MV-4-11 (cell line): ENCODE results near the gene SPAG16.

Source experiments
- DNase-seq: peaks from one replicate; lab custom pipeline; 2025; lab: John Stamatoyannopoulos, UW

SPAG16 gene

DNA sequence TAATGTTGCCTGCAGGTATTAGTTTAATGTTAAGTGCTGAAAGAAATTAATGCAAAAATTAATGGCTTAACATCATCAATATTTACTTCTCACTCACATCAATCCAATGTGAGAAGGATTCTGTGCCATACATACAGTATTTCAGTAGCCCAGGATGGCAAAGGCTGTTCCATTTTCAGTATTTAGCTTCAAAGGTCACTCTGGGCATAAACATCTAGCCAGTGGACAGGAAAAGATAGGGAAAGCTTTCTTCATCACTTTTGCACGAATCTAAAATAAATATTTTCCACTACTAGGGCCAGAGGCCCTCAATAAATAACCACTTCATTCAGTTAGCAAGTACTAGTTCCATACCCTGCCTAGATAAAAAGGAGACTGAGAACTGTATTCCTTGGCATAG is 890.3 kb downstream of the SPAG16 start:
- DNase-seq = no peak

DNA sequence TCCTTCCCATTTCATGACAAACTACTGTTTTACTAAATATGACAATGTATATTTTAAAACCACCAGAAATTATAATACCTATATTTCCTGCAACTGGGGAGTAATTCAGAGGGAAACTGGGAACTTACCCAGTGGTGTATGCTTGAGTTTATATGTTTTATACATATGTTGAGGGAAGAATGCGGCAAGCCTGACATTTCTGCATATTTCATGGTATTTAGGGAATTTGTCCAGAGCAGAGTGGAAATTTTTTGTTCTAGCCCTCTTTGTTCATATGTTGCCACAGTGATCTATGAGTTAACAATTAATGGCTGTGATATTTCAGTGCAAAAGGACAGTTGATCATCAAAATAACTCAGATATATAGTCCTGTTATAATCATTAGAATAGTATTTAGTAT is 895.8 kb downstream of the SPAG16 start:
- DNase-seq = no peak

DNA sequence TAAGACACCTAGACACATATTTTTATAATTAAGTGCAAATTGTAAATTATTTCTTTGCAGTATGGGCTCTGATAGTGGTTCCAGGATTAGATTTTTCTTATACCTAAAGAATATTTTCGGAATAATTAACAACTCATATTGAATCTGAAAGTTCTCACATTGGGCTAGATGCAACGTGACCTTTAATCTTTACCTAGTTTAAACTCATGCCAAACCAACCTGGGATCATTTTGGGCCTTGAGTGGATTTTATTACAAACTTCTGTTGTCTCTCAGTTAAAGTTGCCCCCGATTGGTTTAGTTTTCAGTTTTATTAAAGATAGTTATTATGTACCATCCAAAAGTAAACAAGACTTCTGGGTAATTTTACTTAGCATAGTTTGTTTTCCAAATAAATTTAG is 896.4 kb downstream of the SPAG16 start:
- DNase-seq = no peak

DNA sequence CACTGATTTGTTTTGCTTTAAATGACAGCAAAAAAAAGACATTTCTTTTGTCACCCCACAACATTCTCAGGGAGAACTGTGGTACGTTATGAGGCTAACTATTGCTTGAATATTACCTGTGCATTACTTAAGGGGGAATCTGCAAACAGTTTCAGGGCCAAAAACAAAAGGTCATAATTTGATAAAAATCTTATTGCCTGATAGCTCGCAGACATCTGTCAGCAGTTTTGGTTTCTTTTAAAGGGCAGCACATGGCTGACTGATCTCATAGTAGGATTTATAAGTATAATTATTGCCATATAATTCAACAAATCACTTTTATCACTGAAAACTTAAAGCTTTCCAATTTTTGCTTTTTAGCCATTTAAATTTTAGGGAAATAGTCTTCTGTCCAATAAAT is 900.2 kb downstream of the SPAG16 start:
- no peak for DNase-seq

DNA sequence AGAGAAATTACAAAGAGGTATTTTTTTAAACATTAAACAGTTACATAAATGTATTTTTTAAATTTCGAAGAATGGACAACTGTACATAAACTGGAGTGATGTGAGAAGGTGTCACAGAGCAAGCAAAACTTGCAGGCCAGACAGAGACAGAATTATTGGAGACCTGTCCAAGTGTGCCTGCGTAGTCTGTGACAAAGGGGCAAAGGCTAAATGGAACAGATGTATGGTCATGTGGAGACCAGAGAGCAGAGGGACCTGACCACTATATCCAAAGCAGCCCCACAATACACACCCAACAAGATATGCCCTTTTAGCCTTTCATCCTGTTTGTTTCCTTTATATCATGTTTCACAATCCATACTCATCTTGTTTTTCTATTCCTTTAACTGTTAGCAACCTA is 901.3 kb downstream of the SPAG16 start:
- DNase-seq = no peak

DNA sequence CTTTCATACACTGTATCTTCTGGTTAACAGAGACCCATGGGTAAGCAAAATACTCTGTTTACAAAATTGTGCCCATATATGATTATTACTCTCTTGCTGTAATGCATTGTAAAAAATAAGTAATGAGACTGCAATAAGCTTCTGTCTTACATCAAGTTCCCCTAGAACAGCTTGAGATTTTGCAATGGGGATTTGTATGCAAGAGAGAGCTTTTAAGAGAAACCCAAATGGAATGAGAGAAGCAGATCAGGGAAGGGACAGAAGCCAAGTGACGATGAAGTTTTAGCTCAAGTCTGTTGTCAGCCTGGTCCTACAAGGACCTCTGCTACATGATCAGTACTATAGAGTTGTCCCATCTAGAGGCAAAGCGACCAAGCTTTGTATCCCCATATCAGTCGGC is 908.4 kb downstream of the SPAG16 start:
- no peak for DNase-seq

DNA sequence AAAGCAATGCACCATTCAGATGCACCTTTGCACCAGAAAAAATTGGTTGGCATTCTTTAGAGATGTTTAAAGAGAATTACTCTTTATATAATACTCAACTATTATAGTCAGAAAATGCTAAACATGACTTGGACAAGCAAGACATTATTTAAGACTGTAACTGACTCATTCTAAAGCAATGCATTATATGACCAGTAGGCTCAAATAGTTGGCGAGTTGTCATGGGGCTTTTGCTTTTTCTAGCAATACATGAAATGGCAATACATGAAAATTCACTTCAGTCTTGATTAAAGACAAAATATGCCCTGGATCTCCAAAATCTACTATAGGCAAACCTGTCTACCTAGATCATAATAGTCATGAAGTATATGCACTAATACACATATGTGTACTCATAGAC is 909.7 kb downstream of the SPAG16 start:
- DNase-seq = no peak

DNA sequence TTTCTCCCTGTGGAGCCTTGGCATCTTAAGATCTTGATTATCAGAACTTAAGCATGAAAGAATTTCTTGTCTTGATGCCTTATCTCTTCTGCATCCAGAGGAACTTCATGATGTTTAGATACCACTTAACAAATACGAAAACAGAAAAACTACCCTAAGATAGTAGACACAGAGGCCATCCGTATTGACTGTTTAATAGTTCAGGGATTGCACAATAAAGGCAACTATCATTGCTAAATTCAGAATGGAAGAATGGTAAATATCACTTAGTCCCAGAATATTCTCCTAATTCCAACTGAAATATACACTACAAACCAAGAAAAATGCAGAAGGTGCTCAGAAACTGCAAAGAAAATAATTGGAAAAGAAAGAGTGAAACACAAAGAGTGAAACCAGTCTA is 912.0 kb downstream of the SPAG16 start:
- DNase-seq = no peak

DNA sequence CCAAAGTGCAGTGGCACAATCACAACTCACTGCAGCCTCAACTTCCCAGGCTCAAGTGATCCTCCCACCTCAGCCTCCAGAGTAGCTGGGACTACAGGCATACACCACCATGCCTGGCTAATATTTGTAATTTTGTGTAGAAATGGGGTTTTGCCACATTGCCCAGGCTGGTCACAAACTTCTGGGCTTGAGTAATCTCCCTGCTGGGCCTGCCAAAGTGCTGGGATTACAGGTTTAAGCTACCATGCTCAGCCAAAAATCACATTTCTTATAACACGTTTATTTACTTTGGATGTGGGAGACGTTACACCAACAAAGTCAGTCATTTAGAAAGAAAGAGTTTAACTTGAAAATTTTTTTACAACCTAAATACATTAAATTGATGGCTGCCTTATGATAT is 917.6 kb downstream of the SPAG16 start:
- DNase-seq = no peak

DNA sequence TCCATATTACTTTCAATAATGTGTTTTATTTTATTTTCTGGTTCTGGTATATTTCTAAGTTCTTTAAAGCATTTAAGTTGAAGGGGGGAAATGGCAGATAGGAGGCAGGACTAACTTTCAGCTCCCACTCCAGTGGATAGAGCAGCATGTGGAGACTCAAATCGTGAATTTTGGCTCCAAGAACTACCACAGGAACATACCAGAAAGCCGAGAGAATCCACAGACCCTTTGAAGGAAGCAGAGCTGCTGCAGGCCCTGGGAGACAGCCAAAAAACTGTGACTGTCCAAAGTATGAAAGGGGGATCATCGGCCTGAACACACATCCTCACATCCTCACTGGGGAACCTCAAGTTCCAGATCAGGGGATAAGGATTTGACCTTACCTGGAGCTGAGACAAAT is 919.0 kb downstream of the SPAG16 start:
- DNase-seq = no peak

DNA sequence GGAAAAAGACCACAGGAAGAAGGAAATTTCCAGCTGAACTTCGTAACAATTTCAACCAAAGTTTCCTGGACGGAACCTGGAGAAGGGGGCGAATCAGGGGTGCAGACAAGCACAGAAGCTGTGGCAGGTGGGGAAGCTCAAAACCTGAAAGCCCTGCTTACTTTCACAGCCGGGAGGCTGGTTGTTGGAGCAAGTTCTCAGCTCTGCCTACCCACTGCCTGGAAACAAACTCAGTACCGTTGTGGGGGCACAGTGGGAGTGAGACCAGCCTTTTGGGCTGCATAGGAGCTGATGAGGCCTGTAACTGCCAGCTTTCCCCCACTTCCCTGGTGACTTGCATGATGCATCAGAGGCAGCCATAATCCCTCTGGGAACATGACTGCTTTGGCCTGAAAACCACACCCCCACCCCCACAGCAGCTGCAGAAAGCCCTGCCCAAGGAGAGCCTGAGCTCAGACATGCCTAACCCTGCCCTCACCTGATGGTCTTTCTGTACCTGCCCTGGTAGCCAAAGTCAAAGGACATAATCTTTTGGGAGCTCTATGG is 919.6 kb downstream of the SPAG16 start:
- DNase-seq = no peak

DNA sequence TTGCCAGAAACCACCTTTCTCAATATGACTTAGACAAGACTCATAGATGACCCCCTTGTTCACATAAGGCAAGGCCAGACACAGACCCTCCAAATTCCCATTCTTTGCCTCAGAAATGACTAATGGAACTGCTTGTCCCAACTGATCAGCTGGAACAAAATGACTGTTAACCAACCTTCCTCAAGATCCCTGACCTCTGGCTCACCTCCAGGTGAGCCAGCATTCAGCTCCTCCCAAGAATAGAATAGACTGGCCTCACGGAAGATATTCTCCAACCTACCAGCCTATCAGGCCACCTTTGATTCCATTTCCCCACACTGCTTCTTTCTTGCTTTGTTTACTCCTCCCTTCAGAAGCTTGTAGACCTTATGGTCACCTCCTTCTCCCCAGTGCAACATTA is 930.8 kb downstream of the SPAG16 start:
- no peak for DNase-seq

DNA sequence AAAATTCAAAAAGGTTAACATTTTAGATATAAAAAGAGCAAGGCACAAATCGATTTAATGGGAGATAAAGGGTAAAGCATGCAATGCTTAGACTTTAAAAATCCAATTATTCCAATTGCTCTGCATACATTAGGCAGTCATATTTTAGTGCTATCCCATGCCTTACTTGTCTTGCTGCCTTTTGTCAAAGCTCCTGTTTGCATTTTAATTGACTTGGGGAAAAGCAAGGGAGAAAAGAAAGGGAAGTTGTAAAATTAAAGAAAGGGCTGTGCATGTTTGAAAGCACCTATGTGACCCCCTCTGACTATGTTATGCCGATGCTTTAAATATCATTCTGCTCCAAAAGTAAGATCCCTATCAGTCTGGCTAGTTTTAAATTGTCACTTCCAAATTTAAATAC is 932.9 kb downstream of the SPAG16 start:
- no peak for DNase-seq

DNA sequence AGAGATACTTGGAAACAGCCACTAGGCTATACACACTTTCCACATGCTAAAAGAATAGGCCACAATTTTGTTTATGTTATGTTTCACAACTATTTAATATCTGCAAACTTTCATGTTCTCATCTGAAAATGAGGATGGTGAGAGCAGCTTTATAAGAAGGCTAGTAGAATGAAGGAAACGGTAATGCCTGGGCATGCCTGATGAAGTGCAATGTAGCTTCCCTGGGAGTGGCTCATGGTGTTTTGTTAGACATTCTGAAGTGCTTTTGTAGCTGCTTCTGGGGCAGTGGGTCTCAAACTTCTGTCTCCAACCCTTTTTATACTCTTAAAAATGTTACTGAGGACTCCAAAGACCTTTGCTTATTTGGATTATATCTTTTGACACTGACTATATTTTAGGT is 933.3 kb downstream of the SPAG16 start:
- DNase-seq = no peak

DNA sequence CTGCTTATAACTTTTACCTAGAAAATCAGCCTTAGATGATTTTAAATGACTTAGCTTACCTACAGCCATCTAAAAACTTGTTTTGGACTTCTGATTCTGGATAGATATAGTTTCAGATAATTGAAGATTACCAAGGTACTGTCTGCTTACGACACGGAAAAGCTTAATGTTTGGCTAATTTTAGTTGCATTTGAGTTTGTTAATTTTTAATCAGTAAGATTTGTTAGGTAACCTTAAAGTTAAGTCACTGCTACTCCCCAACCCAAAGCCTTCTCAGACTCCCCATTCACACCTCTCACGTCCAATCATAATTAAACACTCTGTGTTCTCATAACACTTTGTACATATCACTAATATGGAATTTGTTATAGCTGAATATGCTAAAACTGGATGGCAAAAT is 936.0 kb downstream of the SPAG16 start:
- DNase-seq = no peak

DNA sequence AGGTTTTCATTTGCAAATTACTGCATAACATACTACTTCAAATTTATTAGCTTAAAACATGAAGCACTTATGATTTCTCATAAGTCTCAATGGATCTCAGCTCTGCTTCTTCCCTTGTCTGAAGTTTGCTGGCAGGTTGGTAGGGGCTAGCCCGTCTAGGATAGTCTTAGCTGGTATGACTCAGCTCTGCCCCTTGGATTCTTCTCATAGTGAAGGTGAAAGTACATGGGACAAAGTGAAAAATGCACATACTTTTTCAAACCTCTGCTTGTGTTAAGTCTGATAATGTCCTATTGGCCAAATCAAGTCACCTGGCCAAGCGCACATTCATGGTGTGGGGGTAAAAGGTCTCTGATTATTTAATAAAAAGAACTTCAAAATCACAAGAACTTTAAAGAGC is 941.8 kb downstream of the SPAG16 start:
- no peak for DNase-seq

DNA sequence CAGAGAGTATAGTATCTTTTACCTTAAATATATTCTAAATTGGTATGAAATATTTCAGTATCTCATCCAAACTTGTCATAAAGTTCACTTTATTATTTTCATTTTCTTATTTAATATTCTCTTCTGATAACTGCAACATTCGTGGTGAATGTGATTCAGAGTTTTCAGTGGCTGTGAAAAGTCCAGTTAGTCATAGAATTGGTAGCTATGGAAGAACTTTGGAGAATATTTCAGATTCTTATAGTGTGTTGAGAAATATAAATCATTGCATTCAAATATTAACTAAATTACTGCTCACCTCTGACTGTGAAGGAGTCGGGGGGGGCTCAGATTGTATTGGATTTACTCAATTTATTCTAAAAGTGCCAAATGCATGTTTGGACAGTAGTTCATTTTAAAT is 948.0 kb downstream of the SPAG16 start:
- DNase-seq = no peak

DNA sequence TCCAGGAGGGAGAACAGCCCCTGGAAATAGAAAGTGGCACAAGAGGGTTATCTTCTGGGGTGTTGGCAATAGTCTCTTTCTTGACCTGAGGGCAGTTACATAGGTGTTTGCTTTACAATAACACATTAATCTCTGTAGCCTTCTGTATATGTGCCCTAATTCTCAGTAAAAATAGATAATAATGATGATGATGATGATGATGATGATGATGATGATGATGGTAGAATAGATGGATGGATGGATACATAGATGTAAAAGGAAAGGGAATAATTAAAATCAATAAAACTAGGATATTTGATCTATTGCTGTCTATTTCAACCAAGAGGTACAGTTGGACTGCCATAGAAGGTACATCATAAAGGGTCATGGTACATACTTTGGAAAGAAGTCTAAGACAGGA is 948.9 kb downstream of the SPAG16 start:
- no peak for DNase-seq

DNA sequence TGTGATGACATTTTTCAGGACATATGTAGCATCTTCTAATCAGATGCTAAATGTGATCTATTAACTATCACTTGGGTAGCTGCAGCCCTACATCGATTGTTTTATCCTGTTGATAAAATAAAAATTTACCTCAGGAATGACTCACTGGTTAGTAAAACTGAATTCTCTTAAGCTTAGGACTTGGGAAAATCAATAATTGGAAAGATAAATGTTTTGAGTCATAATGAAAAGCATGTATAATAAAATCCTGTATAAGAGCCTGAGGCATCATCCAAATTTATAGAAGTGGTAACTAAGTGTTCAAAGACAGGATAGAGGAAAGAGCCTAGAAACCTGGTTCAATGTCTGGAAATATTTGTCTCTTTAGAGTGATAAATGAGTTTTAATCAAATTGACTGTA is 958.5 kb downstream of the SPAG16 start:
- DNase-seq = no peak

DNA sequence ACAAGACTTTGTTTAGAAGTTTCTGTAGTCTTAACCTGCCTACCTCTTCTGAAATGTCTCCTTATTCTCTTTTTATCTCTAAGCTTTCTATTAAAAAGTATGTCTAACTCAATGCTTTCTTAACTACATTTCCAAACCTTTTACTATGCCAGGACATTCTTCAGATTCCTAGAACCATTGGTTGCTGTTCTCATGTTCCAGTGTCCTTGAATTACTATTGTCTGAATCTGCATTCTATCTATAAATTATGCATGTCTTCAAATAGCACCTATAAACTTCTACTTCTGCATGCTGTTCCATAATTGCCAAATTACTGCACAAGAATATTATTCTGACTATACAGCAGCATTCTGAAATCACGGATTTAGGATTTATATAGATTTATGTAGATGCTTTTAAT is 960.6 kb downstream of the SPAG16 start:
- DNase-seq = no peak

DNA sequence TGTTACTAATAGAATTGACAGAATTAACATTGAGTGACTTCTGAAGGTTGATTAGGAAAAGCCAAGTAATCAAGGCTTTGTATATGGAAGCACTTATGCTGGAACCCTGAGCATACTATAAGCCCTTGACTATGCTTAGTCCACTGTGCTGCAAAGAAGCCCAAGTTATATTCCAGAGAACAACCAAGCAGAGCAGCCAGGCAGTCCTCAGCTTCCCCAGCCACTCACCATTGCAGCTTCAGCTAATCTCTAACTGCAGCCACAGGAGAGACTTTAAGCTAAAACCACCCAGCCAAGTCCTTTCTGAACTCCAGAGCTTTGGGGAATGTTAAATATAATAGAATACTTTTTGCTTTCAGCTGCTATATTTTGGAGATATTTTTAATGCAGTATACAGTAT is 962.2 kb downstream of the SPAG16 start:
- DNase-seq = no peak

DNA sequence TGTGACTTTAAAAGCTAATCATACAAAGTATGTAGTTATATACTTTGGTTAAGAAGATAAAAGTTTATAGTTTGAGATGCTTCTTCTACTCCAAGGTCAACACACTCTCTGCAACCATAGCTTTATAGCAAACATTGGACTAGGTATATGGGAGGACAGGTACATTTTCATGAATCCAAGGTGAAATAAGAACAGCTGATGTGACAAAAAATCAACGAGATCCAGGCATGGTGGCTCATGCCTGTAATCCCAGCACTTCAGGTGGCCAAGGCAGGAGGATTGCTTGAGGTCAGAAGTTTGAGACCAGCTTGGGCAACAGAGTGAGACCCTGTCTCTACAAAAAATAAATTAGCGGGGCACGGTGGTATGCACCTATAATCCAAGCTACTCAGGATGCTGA is 963.3 kb downstream of the SPAG16 start:
- DNase-seq = no peak

DNA sequence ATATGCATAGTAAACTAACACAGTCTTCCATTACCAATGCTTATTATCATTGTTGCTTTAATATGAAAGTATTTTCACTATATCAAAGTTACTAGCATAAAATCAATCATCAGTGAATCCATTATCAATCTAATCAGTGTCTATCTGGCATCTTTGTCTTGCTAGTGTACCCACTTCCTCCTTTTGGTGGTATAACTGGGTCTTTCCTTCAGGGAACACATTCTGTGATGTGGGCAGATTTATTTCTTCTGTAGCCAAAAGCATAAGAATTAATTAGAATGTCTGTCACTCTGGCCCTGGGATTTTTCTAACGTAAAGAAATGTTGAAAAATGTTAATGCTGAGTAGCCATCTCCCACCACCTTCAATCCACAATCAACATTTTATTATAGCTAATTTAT is 970.8 kb downstream of the SPAG16 start:
- no peak for DNase-seq

DNA sequence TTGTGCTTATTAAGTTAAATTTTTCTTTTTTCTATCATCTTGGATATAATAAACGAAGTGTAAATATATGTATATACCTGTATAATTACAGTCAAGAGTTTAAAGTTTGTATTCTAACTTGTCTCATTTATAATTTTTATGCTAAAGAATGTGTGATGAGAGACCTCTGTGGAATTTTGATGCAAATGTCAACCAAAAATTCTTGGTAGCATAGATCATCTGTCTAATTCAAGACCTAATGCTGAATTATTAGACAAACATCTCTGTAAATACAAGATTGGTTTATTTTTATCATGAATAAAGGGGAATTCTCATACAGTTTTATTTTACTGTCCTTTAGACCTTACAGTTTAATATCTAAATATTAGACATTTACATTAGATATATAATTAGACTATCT is 977.4 kb downstream of the SPAG16 start:
- DNase-seq = no peak

DNA sequence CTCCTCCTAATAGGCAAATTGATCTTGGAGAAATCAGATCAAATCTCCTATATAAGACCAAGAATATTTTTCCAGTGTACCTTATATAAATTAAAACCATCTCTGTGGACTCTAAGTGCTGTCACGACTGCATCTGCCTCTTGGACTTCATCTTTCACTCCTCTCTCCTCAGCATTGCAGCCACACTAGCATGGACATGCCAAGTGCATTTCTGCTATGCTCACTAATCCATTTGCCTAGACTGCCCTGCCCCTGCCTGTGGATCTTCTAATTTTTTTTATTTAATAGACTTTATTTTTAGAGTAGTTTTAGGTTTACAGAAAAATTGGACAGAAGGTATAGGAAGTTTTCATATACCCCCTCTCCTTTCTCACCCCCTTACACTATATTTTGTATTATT is 979.9 kb downstream of the SPAG16 start:
- no peak for DNase-seq
